ENCODE data around the gene CFAP61. TPM values are rescaled to one million over a fixed set of nuclear protein-coding genes. Genes with fewer than 3 reads are reported as not detected.

CFAP61 gene
- total RNA-seq, 1 donor from 2014 or later = 73.4 TPM

DNA sequence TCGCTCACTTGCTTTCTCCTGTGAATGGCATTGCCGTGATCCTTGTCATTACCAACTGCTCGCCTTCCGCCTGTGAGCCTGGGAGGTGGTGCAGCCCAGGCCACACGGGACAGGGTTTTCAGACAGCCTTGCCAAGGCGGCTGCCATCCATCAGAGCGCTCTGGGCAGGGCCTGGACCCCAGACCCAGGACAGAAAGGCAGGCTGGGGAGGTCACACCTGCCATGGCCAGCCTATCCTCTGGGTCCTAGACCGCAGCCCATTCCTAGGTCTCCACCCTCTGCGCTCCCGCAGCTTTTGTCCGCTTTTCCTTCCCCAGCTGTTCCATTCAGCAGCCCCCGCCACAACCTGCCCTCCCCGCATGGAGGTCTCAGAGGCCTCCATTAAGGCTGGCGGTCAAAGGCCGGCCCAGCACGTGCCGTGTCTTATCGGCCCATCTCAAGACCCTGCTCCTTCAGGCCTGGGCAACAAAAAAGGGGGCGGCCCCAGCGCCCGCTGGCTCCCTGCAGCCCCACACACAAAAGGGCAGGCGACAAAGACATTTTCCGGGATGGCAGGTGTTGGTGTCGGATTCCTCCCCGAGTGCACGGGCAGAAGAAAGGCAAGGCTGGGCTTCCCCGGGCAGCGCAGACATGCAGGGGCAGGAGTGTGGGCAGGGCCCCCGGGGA is 343.7 kb downstream of the CFAP61 start:
- no peak for DNase-seq (ENCODE audit: low spot score)
- intact Hi-C loops (cut with DNase I) = no loop called here

- intact Hi-C loops (cut with DNase I) = no loop called here
- no peak for DNase-seq (ENCODE audit: low spot score)
These were observed 344.5 kb downstream of the CFAP61 start for GRCh38 chr20:20396794-20397193.

- DNase-seq (ENCODE audit: low spot score) = no peak
- intact Hi-C loops (cut with DNase I) = no loop called here
These were observed 345.8 kb downstream of the CFAP61 start for GRCh38 chr20:20398123-20398522.

- intact Hi-C loops (cut with DNase I) = no loop called here
These were observed 347.5 kb downstream of the CFAP61 start for GRCh38 chr20:20399531-20400500.

GRCh38 chr20:20401991-20402390 is 349.7 kb downstream of the CFAP61 start:
- no peak for DNase-seq (ENCODE audit: low spot score)
- intact Hi-C loops (cut with DNase I) = no loop called here

More at GRCh38 chr20:20399531-20400500, 347.5 kb downstream of the CFAP61 start:
- no peak for DNase-seq (ENCODE audit: low spot score)

- DNase-seq (ENCODE audit: low spot score) = no peak
- intact Hi-C loops (cut with DNase I) = no loop called here
These were observed 352.3 kb downstream of the CFAP61 start for GRCh38 chr20:20404633-20405032.

DNA sequence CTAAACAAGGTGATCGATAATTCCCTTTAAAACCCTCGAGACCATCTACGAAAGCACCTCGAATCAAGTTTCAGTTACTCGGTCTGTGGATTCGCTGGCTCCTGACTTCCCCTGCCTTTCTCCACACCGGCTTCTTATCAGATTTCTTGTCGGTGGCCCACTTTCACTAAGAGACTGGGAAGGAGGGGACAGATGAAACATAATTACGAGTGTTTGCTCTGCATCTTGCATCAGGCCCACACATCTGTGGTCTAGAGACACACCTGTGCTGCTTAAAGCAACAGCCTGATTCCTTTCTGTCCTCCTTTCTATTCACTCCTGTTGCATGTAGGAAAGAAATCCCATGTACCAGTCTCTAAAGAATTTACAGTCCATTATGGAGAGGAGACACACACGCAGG is 353.3 kb downstream of the CFAP61 start:
- DNase-seq (ENCODE audit: low spot score) = no peak
- intact Hi-C loops (cut with DNase I) = no loop called here

GRCh38 chr20:20406306-20406705 is 354.0 kb downstream of the CFAP61 start:
- intact Hi-C loops (cut with DNase I) = no loop called here
- no peak for DNase-seq (ENCODE audit: low spot score)

DNA sequence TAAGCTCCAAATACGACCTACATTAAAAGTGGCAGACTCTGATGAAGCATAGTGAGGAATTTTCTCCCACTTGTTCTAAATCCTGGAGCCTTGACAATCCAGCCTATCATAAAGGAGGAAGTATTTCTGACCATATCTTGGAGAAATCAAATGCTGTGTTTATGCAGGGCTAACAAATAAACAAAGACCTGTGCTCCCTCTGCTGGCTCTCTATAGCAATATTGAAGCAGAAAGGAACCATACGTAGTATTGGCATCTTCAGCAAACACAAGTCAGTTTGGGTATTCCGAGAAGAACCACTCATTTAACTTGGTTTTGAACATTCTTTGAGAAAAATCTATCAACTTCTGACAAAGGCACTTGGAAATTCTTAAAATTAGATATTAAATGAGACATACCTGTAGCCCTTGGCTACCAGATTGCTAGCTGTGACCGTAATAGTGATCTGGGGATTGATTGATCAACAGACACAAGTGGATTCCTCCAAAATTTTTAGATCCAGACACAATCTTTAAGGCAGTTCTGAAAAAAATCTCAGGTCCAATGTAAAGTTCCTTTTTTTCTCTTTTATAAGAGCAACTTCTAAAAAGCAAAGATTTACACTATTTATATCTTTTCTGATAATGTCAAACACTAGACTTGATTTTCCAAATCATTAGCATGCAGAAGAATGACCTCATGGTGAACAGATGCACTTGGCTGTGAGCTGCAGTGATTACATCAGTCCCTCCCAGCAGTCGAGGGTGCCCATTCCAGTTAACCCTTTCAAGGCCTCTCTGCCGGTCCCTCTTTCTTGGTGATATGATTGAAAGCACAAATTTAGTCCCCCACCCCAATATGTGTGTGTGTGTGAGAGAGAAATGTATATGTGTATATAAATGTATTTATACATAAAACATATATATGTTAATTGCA is 355.8 kb downstream of the CFAP61 start:
- no peak for DNase-seq (ENCODE audit: low spot score)
- intact Hi-C loops (cut with DNase I) = no loop called here

GRCh38 chr20:20409331-20409730 is 357.0 kb downstream of the CFAP61 start:
- intact Hi-C loops (cut with DNase I) = no loop called here
- no peak for DNase-seq (ENCODE audit: low spot score)

Other genes starting within 250 kb of the CFAP61 start
- gene NAA20, start 35.2 kb upstream of the CFAP61 start, total RNA-seq = 63.4 TPM
- gene CRNKL1, start 66 bp upstream of the CFAP61 start, total RNA-seq = 18.5 TPM